A549 (cell line): ENCODE results near the gene TOGARAM2. TPM values are rescaled to one million over a fixed set of nuclear protein-coding genes. Genes with fewer than 3 reads are reported as not detected.

Experiments
- ATAC-seq, 2 experiments: fragments of 200-7000 bp in 1 of 2; fragments of >200 bp in 1 of 2; cut with Nextera tagmentation in 1 of 2; cut with Tn5 transposase in 1 of 2; 3 replicates each; pipeline versions ENCODE4 v1.8.0 to v1.9.1; 2018 to 2020; ENCODE audit warnings: mild to moderate bottlenecking in 1 of 2, moderate library complexity in 1 of 2
- CTCF ChIA-PET: fragments of 300-600 bp; sonication (Branson Sonifier 250); formaldehyde crosslinking; extraction: SDS; loops from one replicate; lab custom pipeline; 2021; ENCODE audit warnings: antibody characterized with exemption, inconsistent platforms; lab: Yijun Ruan, JAX
- POLR2A ChIA-PET: fragments of 350-600 bp; formaldehyde crosslinking; extraction: SDS; loops from one replicate; lab custom pipeline; 2021; ENCODE audit warnings: antibody characterized with exemption, inconsistent platforms; lab: Yijun Ruan, JAX
- DNase-seq, 2 experiments: peaks; one replicate each; pipeline versions ENCODE4 v3.0.0 to v3.0.0-alpha.2; 2011 to 2016; ENCODE audit warnings: low read depth in 1 of 2, low spot score in 1 of 2
- FAIRE-seq: peaks from 2 replicates; lab custom pipeline; 2011; peaks lifted over from hg19 to GRCh38; lab: Jason Lieb, UNC
- H3K27ac ChIP-seq, 2 experiments: fragments of >200 bp; sonication (Bioruptor Twin); formaldehyde crosslinking; 3 replicates each; pipeline ENCODE4 v1.5.1; 2016 to 2017
- H3K4me1 ChIP-seq: fragments of >200 bp; sonication (Bioruptor Twin); formaldehyde crosslinking; 3 replicates; pipeline ENCODE4 v1.6.1; 2016
- H3K4me2 ChIP-seq: fragments of >200 bp; sonication (Bioruptor Twin); formaldehyde crosslinking; 3 replicates; pipeline ENCODE4 v1.6.1; 2016
- H3K4me3 ChIP-seq: fragments of >200 bp; sonication (Bioruptor Twin); formaldehyde crosslinking; 3 replicates; pipeline ENCODE4 v1.5.1; 2016
- H3K9me3 ChIP-seq: fragments of >200 bp; sonication (Bioruptor Twin); formaldehyde crosslinking; 3 replicates; pipeline ENCODE4 v1.6.1; 2016
- BHLHE40 ChIP-seq: IDR thresholded peaks from 2 replicates; pipeline ENCODE4 v1.6.1; 2012; ENCODE audit warnings: low read depth, low read length, inconsistent platforms
- CBX2 ChIP-seq: fragments of 200-600 bp; sonication (generic); IDR thresholded peaks from 2 replicates; pipeline ENCODE4 v1.6.1; 2016; ENCODE audit warnings: low read depth, mild to moderate bottlenecking, borderline replicate concordance
- CEBPB ChIP-seq, 2 experiments: fragments of >200 bp in 1 of 2; sonication (Bioruptor Twin) in 1 of 2; formaldehyde crosslinking in 1 of 2; IDR thresholded peaks; 2 replicates each; pipeline ENCODE4 v1.6.1; 2012 to 2016
- CHD2 ChIP-seq: fragments of 150-350 bp; IDR thresholded peaks from 2 replicates; pipeline ENCODE4 v1.6.1; 2014; ENCODE audit warnings: low read length; ENCODE audit not compliant: partially characterized antibody
- E2F6 ChIP-seq: IDR thresholded peaks from 2 replicates; pipeline ENCODE4 v1.6.1; 2012; ENCODE audit warnings: low read depth, borderline replicate concordance
- EHF ChIP-seq: fragments of 250-450 bp; sonication (Bioruptor Pico); IDR thresholded peaks from 2 replicates; pipeline ENCODE4 v1.5.0; 2020; ENCODE audit warnings: mild to moderate bottlenecking
- EHMT2 ChIP-seq: fragments of 200-600 bp; sonication (generic); IDR thresholded peaks from 2 replicates; pipeline ENCODE4 v1.6.1; 2016; ENCODE audit warnings: antibody characterized with exemption, low read depth, mild to moderate bottlenecking, moderate library complexity
- ELK1 ChIP-seq: fragments of 150-350 bp; IDR thresholded peaks from 2 replicates; pipeline ENCODE4 v1.6.1; 2014; ENCODE audit warnings: low read depth, mild to moderate bottlenecking, low read length
- EP300 ChIP-seq, 2 experiments: fragments of >200 bp; sonication (Bioruptor Twin); formaldehyde crosslinking; IDR thresholded peaks; 2 replicates in 1 of 2; 3 replicates in 1 of 2; pipeline ENCODE4 v1.6.1; 2016 to 2017
- FOXS1 ChIP-seq: fragments of 250-450 bp; sonication (Bioruptor Pico); IDR thresholded peaks from 2 replicates; pipeline ENCODE4 v1.5.0; 2020; ENCODE audit warnings: mild to moderate bottlenecking, moderate library complexity
- GATA3 ChIP-seq: IDR thresholded peaks from 2 replicates; pipeline ENCODE4 v1.6.1; 2012; ENCODE audit warnings: borderline replicate concordance
- HDAC2 ChIP-seq: fragments of 200-600 bp; sonication (generic); IDR thresholded peaks from 2 replicates; pipeline ENCODE4 v1.6.1; 2016
- HES2 ChIP-seq: fragments of >200 bp; sonication (Bioruptor Twin); formaldehyde crosslinking; IDR thresholded peaks from 2 replicates; pipeline ENCODE4 v1.6.1; 2016
- JUN ChIP-seq, 2 experiments: fragments of >200 bp; sonication (Bioruptor Twin); formaldehyde crosslinking; IDR thresholded peaks; 2 replicates in 1 of 2; 3 replicates in 1 of 2; pipeline ENCODE4 v1.6.1; 2016 to 2017
- KDM1A ChIP-seq: fragments of 200-600 bp; sonication (generic); IDR thresholded peaks from 2 replicates; pipeline ENCODE4 v1.6.1; 2016; ENCODE audit warnings: low read depth, mild to moderate bottlenecking
- MAFK ChIP-seq: fragments of 450-650 bp; IDR thresholded peaks from 2 replicates; pipeline ENCODE4 v1.6.1; 2014; ENCODE audit not compliant: partially characterized antibody
- MAX ChIP-seq: IDR thresholded peaks from 2 replicates; pipeline ENCODE4 v1.6.1; 2012
- MYC ChIP-seq: IDR thresholded peaks from 2 replicates; pipeline ENCODE4 v1.6.1; 2012; ENCODE audit warnings: mild to moderate bottlenecking, inconsistent platforms, low read length, improper control_type of control experiment, borderline replicate concordance
- NR3C1 ChIP-seq: fragments of >200 bp; sonication (Bioruptor Twin); formaldehyde crosslinking; IDR thresholded peaks from 3 replicates; pipeline ENCODE4 v1.6.1; 2017
- RARB ChIP-seq: fragments of 250-450 bp; sonication (Bioruptor Pico); IDR thresholded peaks from 2 replicates; pipeline ENCODE4 v1.8.0; 2021; ENCODE audit warnings: mild to moderate bottlenecking, moderate library complexity
- RCOR1 ChIP-seq: fragments of 150-350 bp; IDR thresholded peaks from 2 replicates; pipeline ENCODE4 v1.6.1; 2014; ENCODE audit warnings: antibody characterized with exemption, low read length, low read depth
- RFX5 ChIP-seq: fragments of 450-650 bp; IDR thresholded peaks from 2 replicates; pipeline ENCODE4 v1.7.1; 2014; ENCODE audit warnings: antibody characterized with exemption, mild to moderate bottlenecking, moderate library complexity
- SREBF2 ChIP-seq: fragments of 450-650 bp; IDR thresholded peaks from 2 replicates; pipeline ENCODE4 v1.6.1; 2014; ENCODE audit warnings: mild to moderate bottlenecking, moderate library complexity
- TFCP2L1 ChIP-seq: fragments of 250-450 bp; sonication (Bioruptor Pico); IDR thresholded peaks from 2 replicates; pipeline ENCODE4 v1.5.0; 2021; ENCODE audit warnings: mild to moderate bottlenecking
- TP53 ChIP-seq: fragments of 250-450 bp; sonication (Bioruptor Pico); IDR thresholded peaks from 2 replicates; pipeline ENCODE4 v1.5.0; 2021; ENCODE audit warnings: mild to moderate bottlenecking, moderate library complexity
- USF2 ChIP-seq: fragments of 450-650 bp; IDR thresholded peaks from 2 replicates; pipeline ENCODE4 v1.6.1; 2014; ENCODE audit warnings: antibody characterized with exemption
- ZNF302 ChIP-seq: fragments of 250-450 bp; sonication (Bioruptor Pico); IDR thresholded peaks from 2 replicates; pipeline ENCODE4 v1.9.0; 2021; ENCODE audit warnings: inconsistent platforms, mild to moderate bottlenecking, moderate library complexity
- ZSCAN20 ChIP-seq: fragments of 250-450 bp; sonication (Bioruptor Pico); IDR thresholded peaks from 2 replicates; pipeline ENCODE4 v1.8.0; 2022; ENCODE audit warnings: mild to moderate bottlenecking, moderate library complexity
- WGBS: methylation state at CpG from one replicate; pipeline ENCODE4 v1.1.6; 2017; ENCODE audit errors: missing lambda C conversion rate; 5-methylcytosine and 5-hydroxymethylcytosine counted together
- polyA plus RNA-seq, 4 experiments: library from polyadenylated mRNA; depleted of rRNA in 3 of 4; stranded (reverse); fragments of >200 nt; fragmentation: RNase III in 1 of 4; extraction: RNeasy Plus Mini Kit Qiagen cat#74134 plus additional on column Dnase treatment in 1 of 4; gene quantifications; 2 replicates in 3 of 4; 3 replicates in 1 of 4; pipeline ENCODE4 v1.2.3, GENCODE V29; 2011 to 2017

TOGARAM2 gene
- polyA plus RNA-seq, 2 of the 4 experiments (the other 2 are of a cell fraction): 0.14 to 0.35 TPM

GRCh38 chr2:29072971-29073725 is 92.0 kb downstream of the TOGARAM2 start:
- FAIRE-seq: no peak

GRCh38 chr2:29073933-29074332 is 92.8 kb downstream of the TOGARAM2 start:
- no peak for ATAC-seq
- ChIA-PET CTCF (interaction anchor here (1.0 to 2.1 kb wide), 2 partner anchors 10 to 122 kb away, joined by 3 to 7 read pairs; no protein-coding TSS in a partner anchor), POLR2A (no interaction called here)
- Histone ChIP-seq H3K4me2 (no peak overlapping the region), H3K27ac (no peak overlapping the region), H3K4me1 (no peaks in the 10 kb centered on the region), H3K9me3 (0 out of 3 replicates have a peak, but pooled peaks cover under 1% of the 10 kb centered on the region), H3K4me3 (no peak overlapping the region)
- DNase-seq: no peak
- no peak for FAIRE-seq
- TF ChIP-seq RARB: no peak
- no peak for TF ChIP-seq TP53 (CRISPR knock-in tag)
- TF ChIP-seq EHMT2: no peak
- TF ChIP-seq CBX2: no peak
- no peak for TF ChIP-seq MAFK
- no peak for TF ChIP-seq HDAC2
- TF ChIP-seq CEBPB (IDR thresholded peaks at IDR 0.05): no peak
- no peak for TF ChIP-seq JUN (IDR thresholded peaks at IDR 0.05)
- TF ChIP-seq ZSCAN20 (CRISPR knock-in tag): no peak
- no peak for TF ChIP-seq RCOR1
- no peak for TF ChIP-seq SREBF2
- no peak for TF ChIP-seq NR3C1
- TF ChIP-seq USF2: no peak
- TF ChIP-seq RFX5: no peak
- no peak for TF ChIP-seq KDM1A
- TF ChIP-seq TFCP2L1 (CRISPR knock-in tag): no peak
- no peak for TF ChIP-seq BHLHE40
- TF ChIP-seq ELK1: no peak
- WGBS: 61% methylated on average over 4 of the region's 4 CpGs

More at GRCh38 chr2:29072971-29073725, 92.0 kb downstream of the TOGARAM2 start:
- Histone ChIP-seq H3K4me2 (no peak overlapping the region), H3K27ac (no peak overlapping the region), H3K9me3 (no peaks in the 10 kb centered on the region), H3K4me3 (no peak overlapping the region), H3K4me1 (no peaks in the 10 kb centered on the region)
- CTCF ChIA-PET: interaction anchor here (1.6 kb wide), 1 partner anchor 8 kb away, joined by 4 read pairs; no protein-coding TSS in a partner anchor
- no peak for DNase-seq
- TF ChIP-seq EHF (CRISPR knock-in tag) (no peak), FOXS1 (CRISPR knock-in tag) (no peak), CHD2 (no peak), ELK1 (no peak), E2F6 (no peak), RCOR1 (no peak), HDAC2 (no peak), MAX (no peak), CEBPB (IDR thresholded peaks at IDR 0.05) (no peak), HES2 (no peak), TP53 (CRISPR knock-in tag) (no peak), GATA3 (no peak), MYC (no peak), EP300 (IDR thresholded peaks at IDR 0.05) (no peak), ZNF302 (no peak)
- POLR2A ChIA-PET: interaction anchor here (0.6 kb wide), 1 partner anchor 1079 kb away, joined by 4 read pairs; no protein-coding TSS in a partner anchor
- 60% methylated on average over 12 of the region's 12 CpGs for WGBS
- no peak for ATAC-seq
